Naive thymus-derived CD4-positive, alpha-beta T cell (primary cell): ENCODE data around the gene UBA1. TPM values are rescaled to one million over a fixed set of nuclear protein-coding genes. Genes with fewer than 3 reads are reported as not detected.

Experiments
- ATAC-seq: fragments of 150-1000 bp; cut with Tn5 transposase; 2 replicates; pipeline ENCODE4 v1.10.0; 2021; ENCODE audit warnings: mild to moderate bottlenecking, moderate library complexity
- CTCF ChIA-PET: fragments of 350-600 bp; sonication (Branson Sonifier 250); formaldehyde crosslinking; loops from one replicate; lab custom pipeline; 2021; ENCODE audit warnings: antibody characterized with exemption; lab: Charles Lee
- POLR2A ChIA-PET: fragments of 350-600 bp; sonication (Branson Sonifier 250); formaldehyde crosslinking; loops from one replicate; lab custom pipeline; 2021; ENCODE audit warnings: antibody characterized with exemption, inconsistent platforms; lab: Charles Lee
- DNase-seq, 9 donors: peaks; one replicate each; pipeline versions ENCODE4 v3.0.0 to v3.0.0-alpha.2; 2020 to 2022; ENCODE audit warnings: mixed read lengths in 1 of 9
- H3K27ac ChIP-seq: one replicate; pipeline ENCODE4 v1.7.0; 2013; ENCODE audit warnings: mild to moderate bottlenecking, low read depth, low read length, moderate library complexity
- H3K27me3 ChIP-seq, 2 donors: one replicate each; pipeline ENCODE4 v1.7.0; 2013; ENCODE audit warnings: low read length in 2 of 2, mild to moderate bottlenecking in 2 of 2, moderate library complexity in 2 of 2; ENCODE audit not compliant: control insufficient read depth in 2 of 2, insufficient read depth in 2 of 2
- H3K36me3 ChIP-seq, 3 experiments: 1 replicate in 2 of 3; 2 replicates in 1 of 3; pipeline ENCODE4 v1.7.0; 2013; ENCODE audit warnings: low read length in 3 of 3, mild to moderate bottlenecking in 3 of 3, moderate library complexity in 1 of 3; ENCODE audit not compliant: insufficient read depth in 3 of 3, control insufficient read depth in 2 of 3
- H3K4me1 ChIP-seq, 2 donors: one replicate each; pipeline ENCODE4 v1.7.0; 2013; ENCODE audit warnings: low read length in 2 of 2, mild to moderate bottlenecking in 2 of 2, moderate library complexity in 1 of 2; ENCODE audit not compliant: control insufficient read depth in 2 of 2, insufficient read depth in 2 of 2
- H3K4me3 ChIP-seq: 2 replicates; pipeline ENCODE4 v1.7.0; 2013; ENCODE audit warnings: mild to moderate bottlenecking, low read length
- H3K9me3 ChIP-seq, 3 experiments: 1 replicate in 2 of 3; 2 replicates in 1 of 3; pipeline ENCODE4 v1.7.0; 2013; ENCODE audit warnings: low read length in 3 of 3; ENCODE audit not compliant: control insufficient read depth in 2 of 3
- H3K27ac Mint-ChIP-seq, 9 donors: one replicate each; pipeline ENCODE4 v1.8.0; 2020 to 2022; ENCODE audit warnings: mixed read lengths in 9 of 9, mild to moderate bottlenecking in 8 of 9, moderate library complexity in 5 of 9, inconsistent platforms in 2 of 9
- H3K27me3 Mint-ChIP-seq, 5 donors: one replicate each; pipeline ENCODE4 v1.8.0; 2021 to 2022; ENCODE audit warnings: mixed read lengths in 5 of 5, mild to moderate bottlenecking in 1 of 5
- H3K36me3 Mint-ChIP-seq, 5 donors: one replicate each; pipeline ENCODE4 v1.8.0; 2020 to 2022; ENCODE audit warnings: mixed read lengths in 5 of 5, mild to moderate bottlenecking in 3 of 5, inconsistent platforms in 1 of 5
- H3K4me1 Mint-ChIP-seq, 7 donors: one replicate each; pipeline ENCODE4 v1.8.0; 2020 to 2022; ENCODE audit warnings: mixed read lengths in 7 of 7, mild to moderate bottlenecking in 3 of 7, inconsistent platforms in 1 of 7
- H3K4me3 Mint-ChIP-seq, 10 donors: one replicate each; pipeline ENCODE4 v1.8.0; 2020 to 2022; ENCODE audit warnings: mild to moderate bottlenecking in 10 of 10, mixed read lengths in 10 of 10, moderate library complexity in 6 of 10, inconsistent platforms in 2 of 10
- H3K9me3 Mint-ChIP-seq, 11 donors: one replicate each; pipeline ENCODE4 v1.8.0; 2020 to 2022; ENCODE audit warnings: mixed read lengths in 11 of 11, mild to moderate bottlenecking in 4 of 11, inconsistent platforms in 1 of 11, moderate library complexity in 1 of 11
- intact Hi-C, 2 donors: fragments of 100-400 bp; cut with micrococcal nuclease; formaldehyde crosslinking; loops; one replicate each; pipeline ENCODE4 v1.15.1; 2023
- polyA plus RNA-seq, 2 donors: library from polyadenylated mRNA; unstranded; fragments of 300-500 nt; fragmentation: Illumina TruSeq; gene quantifications; one replicate each; pipeline ENCODE4 v1.2.3, GENCODE V29; 2021
- total RNA-seq, 6 experiments: library from RNA in 5 of 6; stranded (reverse) in 5 of 6; gene quantifications; 1 replicate in 5 of 6; 2 replicates in 1 of 6; pipeline ENCODE4 v1.2.3 and lab custom pipeline; 2021 to 2026

Gene UBA1
- total and polyA plus RNA-seq, 7 experiments from 2014 or later: 98.0 to 187 (median 128) TPM

GRCh38 chrX:47191331-47191730 lies 2.3 kb upstream of the UBA1 start:
- Histone ChIP-seq H3K36me3 (peaks cover 0 to 11% (median 0%) of the 10 kb centered on the region in 3 experiments), H3K9me3 (no peaks in the 10 kb centered on the region), H3K4me3 (peak overlapping the region; percentile 60), H3K27ac (peak overlapping the region; percentile 79), H3K4me1 (peaks cover 12 to 13% of the 10 kb centered on the region in 2 donors), H3K27me3 (no peaks in the 10 kb centered on the region)
- POLR2A ChIA-PET: interaction anchor here (0.7 to 2.9 kb wide), 8 partner anchors 28 to 332 kb away, joined by 3 to 25 read pairs (median 11); partner anchors contain the start of genes CDK16, NDUFB11, RBM10 and USP11
- peak overlapping the region; percentile 79 to 95 (median 92) for H3K27ac Mint-ChIP-seq
- CTCF ChIA-PET: interaction anchor here (0.6 to 2.1 kb wide), 5 partner anchors 46 to 808 kb away, joined by 3 to 11 read pairs (median 5); partner anchors contain the start of genes NDUFB11 and RBM10
- DNase-seq: peak in 8 of 9 donors; percentile 8 to 34 (median 25)
- peaks cover 0 to 13% (median 0%) of the 10 kb centered on the region in 5 donors for H3K36me3 Mint-ChIP-seq
- H3K4me1 Mint-ChIP-seq: peaks cover 18 to 54% (median 42%) of the 10 kb centered on the region in 7 donors
- intact Hi-C loops: loop anchor here (5.0 to 10.0 kb wide), 6 partner anchors 64 to 836 kb away; partner anchors contain the start of genes SLC9A7 (in 1 of the 2) and ZNF81 (in 1 of the 2)
- H3K4me3 Mint-ChIP-seq: peak overlapping the region; percentile 86 to 96 (median 93)
- H3K9me3 Mint-ChIP-seq: peaks cover 0 to 2% (median 0%) of the 10 kb centered on the region in 11 donors
- ATAC-seq: no peak
- H3K27me3 Mint-ChIP-seq: no peaks in the 10 kb centered on the region

- Histone ChIP-seq H3K4me1 (peaks cover 16 to 19% of the 10 kb centered on the region in 2 donors), H3K4me3 (peak overlapping the region; percentile 60), H3K9me3 (no peaks in the 10 kb centered on the region), H3K36me3 (peaks cover 0 to 6% (median 0%) of the 10 kb centered on the region in 3 experiments), H3K27me3 (no peaks in the 10 kb centered on the region), H3K27ac (peak overlapping the region; percentile 79)
- no peaks in the 10 kb centered on the region for H3K27me3 Mint-ChIP-seq
- H3K9me3 Mint-ChIP-seq: peaks cover 0 to 2% (median 0%) of the 10 kb centered on the region in 11 donors
- H3K4me1 Mint-ChIP-seq: peaks cover 19 to 59% (median 48%) of the 10 kb centered on the region in 7 donors
- no peak for DNase-seq
- intact Hi-C loops: loop anchor here (2.0 to 10.0 kb wide), 7 partner anchors 65 to 835 kb away; partner anchors contain the start of genes SLC9A7 (in 1 of the 2), UXT (in 1 of the 2) and ZNF81 (in 1 of the 2)
- no peak for ATAC-seq
- CTCF ChIA-PET: interaction anchor here (1.4 to 2.1 kb wide), 3 partner anchors 191 to 332 kb away, joined by 5 to 11 read pairs (median 6); no protein-coding TSS in a partner anchor
- H3K27ac Mint-ChIP-seq: peak overlapping the region in 7 of 9 donors; percentile 79 to 95 (median 92)
- peak overlapping the region; percentile 86 to 96 (median 93) for H3K4me3 Mint-ChIP-seq
- peaks cover 0 to 14% (median 0%) of the 10 kb centered on the region in 5 donors for H3K36me3 Mint-ChIP-seq
- POLR2A ChIA-PET: interaction anchor here (0.7 to 2.9 kb wide), 6 partner anchors 41 to 332 kb away, joined by 3 to 25 read pairs (median 9); partner anchors contain the start of genes NDUFB11, RBM10 and USP11
Measured at GRCh38 chrX:47191806-47192401, 1.7 kb upstream of the UBA1 start.

GRCh38 chrX:47194194-47194787 lies 662 bp downstream of the UBA1 start:
- Histone ChIP-seq H3K36me3 (peaks cover 0 to 20% (median 14%) of the 10 kb centered on the region in 3 experiments), H3K27me3 (no peaks in the 10 kb centered on the region), H3K4me1 (peaks cover 16 to 25% of the 10 kb centered on the region in 2 donors), H3K9me3 (no peaks in the 10 kb centered on the region), H3K27ac (peak overlapping the region; percentile 94), H3K4me3 (peak overlapping the region; percentile 82)
- Mint-ChIP-seq H3K36me3 (peaks cover 0 to 32% (median 0%) of the 10 kb centered on the region in 5 donors), H3K4me3 (peak overlapping the region; percentile 94 to 100 (median 98)), H3K4me1 (peaks cover 19 to 80% (median 51%) of the 10 kb centered on the region in 7 donors), H3K27me3 (no peaks in the 10 kb centered on the region), H3K9me3 (peaks cover 0 to 2% (median 0%) of the 10 kb centered on the region in 11 donors), H3K27ac (peak overlapping the region; percentile 92 to 100 (median 98))
- no peak for DNase-seq
- ChIA-PET CTCF (interaction anchor here (0.5 to 1.2 kb wide), 5 partner anchors 188 to 289 kb away, joined by 3 to 8 read pairs (median 3); no protein-coding TSS in a partner anchor), POLR2A (interaction anchor here (0.8 to 1.9 kb wide), 8 partner anchors 13 to 191 kb away, joined by 3 to 8 read pairs (median 4); partner anchors contain the start of genes CDK16, NDUFB11, RBM10 and USP11)
- no peak for ATAC-seq
- intact Hi-C loops: loop anchor here (5.0 to 10.0 kb wide), 6 partner anchors 67 to 833 kb away; partner anchors contain the start of genes SLC9A7 (in 1 of the 2) and ZNF81 (in 1 of the 2)

GRCh38 chrX:47196098-47196497 lies 2.5 kb downstream of the UBA1 start:
- H3K27ac Mint-ChIP-seq: peak overlapping the region; percentile 38 to 100 (median 94)
- H3K4me3 Mint-ChIP-seq: peak overlapping the region; percentile 79 to 100 (median 98)
- peaks cover 19 to 75% (median 49%) of the 10 kb centered on the region in 7 donors for H3K4me1 Mint-ChIP-seq
- peaks cover 0 to 48% (median 7%) of the 10 kb centered on the region in 5 donors for H3K36me3 Mint-ChIP-seq
- Histone ChIP-seq H3K9me3 (no peaks in the 10 kb centered on the region), H3K27me3 (no peaks in the 10 kb centered on the region), H3K27ac (peak overlapping the region; percentile 56), H3K4me1 (peaks cover 16 to 25% of the 10 kb centered on the region in 2 donors), H3K4me3 (no peak overlapping the region), H3K36me3 (peaks cover 10 to 38% (median 19%) of the 10 kb centered on the region in 3 experiments)
- CTCF ChIA-PET: interaction anchor here (0.6 kb wide), 1 partner anchor 187 kb away, joined by 4 read pairs; no protein-coding TSS in a partner anchor
- POLR2A ChIA-PET: no interaction called here
- DNase-seq: no peak
- H3K9me3 Mint-ChIP-seq: peaks cover 0 to 5% (median 0%) of the 10 kb centered on the region in 11 donors
- ATAC-seq: no peak
- no peaks in the 10 kb centered on the region for H3K27me3 Mint-ChIP-seq
- intact Hi-C loops: loop anchor here in 1 of 2 donors (10.0 kb wide), 1 partner anchor 639 kb away; the partner anchor contains the start of gene ZNF81

GRCh38 chrX:47197526-47197925 lies 3.9 kb downstream of the UBA1 start:
- Histone ChIP-seq H3K27ac (no peak overlapping the region), H3K36me3 (peaks cover 17 to 52% (median 27%) of the 10 kb centered on the region in 3 experiments), H3K9me3 (no peaks in the 10 kb centered on the region), H3K4me1 (peaks cover 16 to 25% of the 10 kb centered on the region in 2 donors), H3K4me3 (no peak overlapping the region), H3K27me3 (no peaks in the 10 kb centered on the region)
- Mint-ChIP-seq H3K4me1 (peaks cover 19 to 66% (median 47%) of the 10 kb centered on the region in 7 donors), H3K27ac (peak overlapping the region in 6 of 9 donors; percentile 38 to 100 (median 92)), H3K36me3 (peaks cover 0 to 62% (median 15%) of the 10 kb centered on the region in 5 donors), H3K9me3 (peaks cover 0 to 5% (median 0%) of the 10 kb centered on the region in 11 donors), H3K4me3 (peak overlapping the region; percentile 16 to 99 (median 87)), H3K27me3 (no peaks in the 10 kb centered on the region)
- ATAC-seq (no peak), DNase-seq (no peak)
- ChIA-PET CTCF (interaction anchor here (0.5 to 0.6 kb wide), 2 partner anchors 188 to 368 kb away, joined by 3 to 4 read pairs; no protein-coding TSS in a partner anchor), POLR2A (interaction anchor here (1.4 kb wide), 1 partner anchor 20 kb away, joined by 3 read pairs; no protein-coding TSS in a partner anchor)
- intact Hi-C loops: loop anchor here in 1 of 2 donors (10.0 kb wide), 1 partner anchor 637 kb away; the partner anchor contains the start of gene ZNF81
